Subcutaneous adipose tissue (tissue), 4 donors: ENCODE data around the gene HSCB. TPM values are rescaled to one million over a fixed set of nuclear protein-coding genes. Genes with fewer than 3 reads are reported as not detected.

Experiments used
- CTCF ChIP-seq: fragments of 450-650 bp; IDR thresholded peaks from one replicate; pipeline ENCODE4 v1.5.1; 2016; ENCODE audit warnings: low read depth, mild to moderate bottlenecking, control low read depth, antibody characterized with exemption, moderate library complexity
- total RNA-seq, 4 donors: library from RNA; depleted of rRNA; stranded (reverse); fragments of >200 nt; gene quantifications; one replicate each; pipeline ENCODE4 v1.1.0, GENCODE V29; 2016

The HSCB gene
- total RNA-seq, 4 donors from 2014 or later = 10.6 to 26.0 (median 20.9) TPM

GRCh38 chr22:28791124-28791523 is 49.3 kb downstream of the HSCB start:
- TF ChIP-seq CTCF = no peak

GRCh38 chr22:28791841-28792490 is 50.1 kb downstream of the HSCB start:
- no peak for TF ChIP-seq CTCF

GRCh38 chr22:28792491-28793383 is 50.9 kb downstream of the HSCB start:
- TF ChIP-seq CTCF = no peak

- no peak for TF ChIP-seq CTCF
Observed at GRCh38 chr22:28793976-28794584, 52.2 kb downstream of the HSCB start.

GRCh38 chr22:28795071-28795693 is 53.3 kb downstream of the HSCB start:
- no peak for TF ChIP-seq CTCF

GRCh38 chr22:28795932-28796856 is 54.4 kb downstream of the HSCB start:
- TF ChIP-seq CTCF = no peak
